Measurements from ENCODE around the gene GPR12.

Gene GPR12, protein sequence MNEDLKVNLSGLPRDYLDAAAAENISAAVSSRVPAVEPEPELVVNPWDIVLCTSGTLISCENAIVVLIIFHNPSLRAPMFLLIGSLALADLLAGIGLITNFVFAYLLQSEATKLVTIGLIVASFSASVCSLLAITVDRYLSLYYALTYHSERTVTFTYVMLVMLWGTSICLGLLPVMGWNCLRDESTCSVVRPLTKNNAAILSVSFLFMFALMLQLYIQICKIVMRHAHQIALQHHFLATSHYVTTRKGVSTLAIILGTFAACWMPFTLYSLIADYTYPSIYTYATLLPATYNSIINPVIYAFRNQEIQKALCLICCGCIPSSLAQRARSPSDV

DNA sequence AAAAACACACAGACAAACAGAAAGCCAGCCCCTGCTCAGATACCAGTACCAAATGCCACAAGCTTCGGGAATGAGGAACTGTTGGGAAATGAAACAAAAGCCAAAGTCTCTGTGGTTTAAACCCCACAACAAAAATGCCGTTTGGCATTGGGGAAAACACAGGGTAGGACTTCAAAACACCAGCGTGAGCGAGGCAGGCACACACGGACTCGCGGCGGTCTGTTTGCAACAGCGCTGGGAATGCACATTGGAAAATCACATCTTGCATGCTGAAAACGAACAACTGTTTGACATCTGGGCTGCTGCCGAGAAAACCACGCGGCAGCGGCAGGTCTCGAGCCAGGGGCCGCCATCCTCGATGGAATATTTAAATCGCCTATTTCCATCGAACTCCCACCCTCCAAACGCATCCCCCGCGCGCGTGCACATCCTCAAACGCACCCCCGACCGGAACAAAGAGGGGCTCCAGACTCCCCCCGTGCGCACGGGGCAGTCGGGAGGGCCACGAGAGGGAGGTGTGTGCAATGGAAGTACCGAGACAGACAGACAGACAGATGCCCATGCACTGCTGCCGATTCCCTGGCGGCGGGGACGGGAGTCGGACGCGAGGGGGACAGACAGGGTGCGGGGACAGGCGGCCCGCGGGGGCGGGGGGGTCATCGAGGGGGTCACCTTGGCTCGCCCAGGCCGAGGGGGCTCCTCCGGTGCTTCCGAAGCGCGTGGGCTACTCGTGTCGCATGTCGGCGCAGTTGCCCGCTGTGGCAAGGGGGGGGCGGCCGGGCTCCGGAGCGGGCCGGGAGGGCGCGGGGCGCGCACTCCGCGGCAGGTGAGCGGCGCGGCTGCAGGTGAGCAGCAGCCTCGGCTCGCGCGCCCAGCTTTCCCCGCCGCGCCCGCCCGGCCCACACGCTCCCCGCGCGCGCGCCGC, at the start of gene GPR12:
Gene GPR12, minus strand, starts transcription at position 880 of the 925 bp plus-strand sequence. CDS start 959 bp downstream, outside the sequence.
- peak; percentile 58 for DNase-seq

DNA sequence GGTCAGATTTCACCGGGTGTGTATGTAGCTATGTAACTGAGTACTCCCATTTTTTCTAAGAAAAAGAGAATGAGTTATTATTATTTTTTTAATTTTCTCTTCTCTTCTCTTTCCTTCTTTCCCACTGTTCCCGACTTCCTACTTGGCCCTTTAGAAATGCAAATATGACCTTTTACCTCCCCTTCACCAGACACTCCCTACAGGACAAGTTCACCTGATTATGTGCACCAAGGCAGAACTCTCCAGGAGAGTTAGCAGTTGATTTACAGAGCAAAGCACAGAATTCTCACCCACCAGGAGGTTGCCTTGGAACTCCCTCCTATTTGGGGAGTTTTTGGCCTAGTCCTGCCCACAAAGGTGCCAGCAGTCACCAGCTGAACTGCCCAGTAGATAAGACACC, 49.5 kb upstream of the GPR12 start:
- DNase-seq, result no peak

DNA sequence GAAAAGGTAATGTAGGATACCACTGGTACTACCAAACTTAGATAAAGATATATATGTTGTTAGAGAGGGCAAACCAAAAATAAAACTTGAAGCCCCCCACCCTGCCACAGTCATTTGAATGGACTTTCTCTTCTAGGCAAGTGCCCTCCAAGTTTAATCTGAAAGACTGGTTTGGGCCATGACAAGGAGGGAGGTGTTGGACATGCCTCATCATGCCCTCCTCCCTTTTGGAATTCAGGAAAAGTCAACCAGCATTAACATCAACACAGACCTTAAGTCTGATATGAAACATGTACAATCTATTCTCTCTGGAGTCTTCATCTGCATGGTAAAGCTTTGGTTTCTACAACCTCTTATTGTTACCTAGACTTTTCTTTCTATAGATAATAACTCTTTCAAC, 46.3 kb upstream of the GPR12 start:
- DNase-seq, result no peak

DNA sequence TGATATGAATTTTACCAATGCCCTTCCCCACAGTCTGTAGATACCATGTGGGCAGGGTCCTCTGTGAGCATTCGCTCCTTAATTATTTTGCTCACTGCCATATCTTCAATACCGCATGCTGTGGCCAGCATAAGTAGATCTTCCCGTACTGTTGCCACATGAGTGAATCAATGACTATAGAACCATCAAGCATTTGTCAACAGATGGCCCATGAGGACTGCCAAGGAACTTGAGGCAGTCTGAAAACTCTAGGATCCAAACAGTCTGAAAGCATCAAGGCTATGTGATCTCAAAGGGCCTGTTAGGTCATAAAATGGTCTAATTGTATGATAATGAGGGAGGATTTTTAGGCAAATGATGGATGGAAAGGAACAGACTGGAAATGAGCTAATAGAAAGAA, 27.4 kb upstream of the GPR12 start:
- DNase-seq, result no peak

DNA sequence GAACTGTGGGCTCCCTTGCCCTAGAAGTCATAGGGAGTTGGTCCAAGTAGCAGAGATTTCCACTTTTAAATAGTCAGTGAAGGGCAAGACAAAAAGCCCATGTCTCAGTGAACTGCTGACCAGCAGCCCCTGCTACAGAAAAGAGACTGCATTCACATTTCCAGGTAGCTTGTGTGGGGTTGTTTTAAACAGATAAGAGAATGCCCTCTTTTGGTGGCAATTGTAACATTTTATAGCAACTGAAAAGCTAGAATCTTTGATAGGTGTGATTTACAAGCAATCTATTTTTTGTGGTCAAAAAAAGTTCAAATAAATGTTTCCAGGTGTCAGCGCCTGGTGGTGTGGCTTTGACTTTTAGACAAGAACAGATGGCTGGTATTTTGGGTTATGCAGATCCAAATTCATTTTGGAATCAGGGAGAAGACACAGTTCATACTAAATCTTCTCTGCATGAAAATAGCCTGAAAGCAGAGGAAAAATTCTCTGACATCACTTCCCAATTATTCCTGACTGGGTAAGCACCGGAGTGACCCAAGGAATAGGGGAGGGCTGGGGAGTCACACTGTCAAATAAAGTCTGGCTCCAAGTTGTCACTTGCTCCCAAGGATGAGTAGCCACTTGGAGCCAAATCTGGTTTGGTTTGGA, 26.2 kb upstream of the GPR12 start:
- no peak for DNase-seq

DNA sequence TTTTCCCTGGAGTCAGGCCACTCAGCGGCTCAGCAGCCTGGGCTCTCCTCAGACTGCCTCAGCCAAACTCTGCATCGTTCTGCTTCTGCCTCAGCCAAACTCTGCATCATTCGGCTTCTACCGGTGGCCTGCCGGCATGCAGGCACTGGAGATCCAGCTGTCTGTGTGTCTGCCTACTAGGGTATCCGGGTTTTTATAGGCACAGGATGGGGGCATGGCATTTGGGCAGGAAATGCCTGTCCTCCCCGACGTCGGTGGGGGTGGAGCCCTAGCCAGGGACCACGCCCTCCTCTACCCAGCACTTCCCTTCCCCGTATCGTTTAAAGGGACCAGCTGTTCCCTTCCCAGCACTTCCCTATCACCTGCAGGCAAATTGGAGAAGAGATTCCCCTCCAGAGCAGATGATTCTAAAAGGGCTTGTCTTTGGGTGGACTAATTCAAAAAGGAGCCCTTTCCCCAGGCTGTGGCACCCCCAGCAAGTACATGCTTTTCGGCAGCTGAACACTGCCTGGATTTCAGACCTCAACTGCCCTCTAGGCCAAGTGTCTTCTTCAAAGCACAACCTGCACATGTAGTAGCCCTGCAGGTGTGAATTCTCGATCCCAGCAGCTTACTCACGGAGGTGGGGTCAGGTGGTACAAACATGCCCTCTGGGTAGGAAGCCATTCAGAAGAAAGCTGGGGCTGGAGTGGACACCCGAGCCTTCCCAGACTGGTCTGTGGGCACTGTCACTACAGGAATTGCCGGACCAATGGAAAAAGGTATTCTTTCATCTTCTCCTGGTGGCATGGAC, 25.4 kb upstream of the GPR12 start:
- peak; percentile 68 for DNase-seq

DNA sequence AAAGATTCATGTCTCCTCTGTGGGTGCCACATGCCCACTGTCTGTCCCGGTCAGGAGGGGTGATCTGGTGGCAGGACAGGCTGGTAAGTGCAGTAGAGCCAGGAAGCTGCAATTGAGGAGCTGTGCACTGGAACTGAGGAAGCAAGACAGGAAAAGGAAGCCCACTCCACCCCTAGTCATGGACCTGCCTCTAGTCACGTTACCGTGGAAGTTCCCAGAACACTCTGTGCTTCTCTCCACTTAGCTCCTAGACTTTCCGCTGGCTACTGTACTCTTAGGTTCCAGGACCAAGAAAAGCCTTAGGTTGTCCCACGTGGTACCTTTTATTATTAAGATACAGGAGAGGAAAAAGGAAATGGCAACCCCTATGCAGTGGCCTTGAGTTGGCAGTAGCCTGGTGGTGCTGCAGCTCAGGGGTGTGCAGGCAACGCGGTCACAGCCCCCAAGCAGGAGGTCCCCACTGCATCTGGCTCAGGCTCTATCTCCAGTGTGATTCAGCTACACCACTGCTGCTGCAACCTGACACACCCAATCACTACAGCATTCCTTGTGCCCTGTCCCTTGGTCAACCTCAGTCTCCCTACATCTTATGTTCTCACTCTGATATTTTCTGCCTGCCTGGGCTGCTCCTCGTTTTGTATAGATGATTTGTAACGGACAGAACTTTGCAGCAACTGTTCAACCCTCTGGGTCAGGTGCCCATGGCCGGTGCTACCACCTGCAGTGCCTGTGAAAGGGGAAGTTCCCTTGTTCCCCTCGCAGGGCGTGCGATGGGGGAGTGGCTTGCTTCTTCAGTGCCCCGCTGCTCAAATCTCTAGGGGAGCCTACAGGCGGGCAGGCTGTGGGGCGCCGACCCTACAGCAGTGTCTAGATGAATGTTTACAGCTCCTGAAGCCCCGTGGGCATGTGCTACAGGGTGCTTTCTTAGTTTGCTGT, 24.4 kb upstream of the GPR12 start:
- DNase-seq, result no peak

DNA sequence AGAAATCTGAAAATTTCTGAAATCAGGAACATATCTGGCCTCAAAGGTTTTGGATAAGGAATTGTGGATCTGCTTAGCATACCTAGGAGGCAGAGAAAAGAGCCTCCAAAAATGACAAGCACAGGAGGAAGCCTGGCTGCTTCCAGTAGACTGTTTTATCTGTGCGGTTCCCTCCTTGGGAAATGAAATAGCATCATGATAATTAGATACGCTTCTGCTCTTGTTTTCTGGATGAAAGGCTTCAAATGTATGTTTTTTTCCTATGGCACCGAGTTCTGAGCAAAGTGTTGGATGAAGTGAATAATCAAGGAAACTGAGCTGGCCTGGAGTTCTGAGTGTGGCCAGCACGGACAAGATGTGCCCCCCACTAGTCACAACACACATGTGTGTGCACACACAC, 19.8 kb upstream of the GPR12 start:
- no peak for DNase-seq

DNA sequence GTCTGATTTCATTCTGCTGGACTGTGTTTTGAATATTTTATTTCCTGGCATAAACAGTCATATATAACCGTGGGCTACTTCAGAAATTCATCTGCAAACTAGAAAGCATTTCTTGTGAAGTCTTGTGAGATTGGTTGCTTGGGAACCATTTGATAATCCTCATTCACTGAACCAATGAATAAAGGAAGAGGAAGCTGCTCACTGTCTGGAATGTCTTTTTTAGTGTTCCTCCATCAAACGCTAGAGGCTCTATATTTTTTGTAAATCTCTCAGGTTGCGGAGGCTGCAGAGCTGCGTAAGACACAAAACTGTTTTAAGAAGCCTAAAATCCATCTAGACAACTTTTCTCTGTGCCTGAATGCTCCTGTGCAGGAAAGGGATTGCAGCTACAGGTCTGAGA, 18.7 kb upstream of the GPR12 start:
- DNase-seq, result no peak

DNA sequence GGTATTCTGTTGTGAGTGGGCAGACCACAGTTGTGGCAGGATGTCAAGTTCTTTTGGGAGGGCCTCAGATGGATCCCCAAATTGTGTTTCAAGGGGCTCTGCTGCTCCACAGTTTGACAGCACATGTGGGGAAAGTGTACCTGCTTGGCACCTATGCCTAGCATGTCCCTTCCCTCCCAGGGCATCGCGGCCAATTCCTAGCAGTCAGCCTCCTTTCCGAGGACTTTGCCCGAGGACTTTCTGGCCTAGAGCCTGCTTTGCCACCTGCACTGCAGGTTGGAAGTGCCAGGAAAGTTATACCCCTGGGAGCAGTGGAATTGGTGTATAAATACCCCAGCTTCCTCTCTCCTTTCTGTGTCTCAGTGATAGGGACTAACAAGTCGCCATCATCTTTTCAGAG, 11.9 kb upstream of the GPR12 start:
- no peak for DNase-seq

DNA sequence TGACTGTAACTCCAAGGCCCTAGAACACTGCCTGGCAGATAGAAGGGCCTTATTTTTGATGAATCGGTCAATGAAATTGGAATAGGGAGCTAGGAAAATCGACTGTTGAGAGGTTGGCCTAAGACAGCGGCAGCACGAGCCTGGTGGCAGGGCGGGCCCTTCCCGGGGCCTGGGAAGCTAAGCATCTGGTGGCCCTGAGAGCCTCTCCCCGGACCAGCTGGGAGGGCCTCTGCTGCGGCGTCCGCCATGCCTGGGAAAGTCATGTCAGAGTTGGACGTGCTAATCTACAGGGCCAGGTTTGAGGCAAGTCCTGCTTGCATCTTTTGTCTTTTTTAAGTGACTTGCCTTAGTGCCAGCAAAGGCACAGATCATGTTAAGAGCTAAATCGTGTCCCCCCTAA, 11.2 kb upstream of the GPR12 start:
- DNase-seq, result no peak

DNA sequence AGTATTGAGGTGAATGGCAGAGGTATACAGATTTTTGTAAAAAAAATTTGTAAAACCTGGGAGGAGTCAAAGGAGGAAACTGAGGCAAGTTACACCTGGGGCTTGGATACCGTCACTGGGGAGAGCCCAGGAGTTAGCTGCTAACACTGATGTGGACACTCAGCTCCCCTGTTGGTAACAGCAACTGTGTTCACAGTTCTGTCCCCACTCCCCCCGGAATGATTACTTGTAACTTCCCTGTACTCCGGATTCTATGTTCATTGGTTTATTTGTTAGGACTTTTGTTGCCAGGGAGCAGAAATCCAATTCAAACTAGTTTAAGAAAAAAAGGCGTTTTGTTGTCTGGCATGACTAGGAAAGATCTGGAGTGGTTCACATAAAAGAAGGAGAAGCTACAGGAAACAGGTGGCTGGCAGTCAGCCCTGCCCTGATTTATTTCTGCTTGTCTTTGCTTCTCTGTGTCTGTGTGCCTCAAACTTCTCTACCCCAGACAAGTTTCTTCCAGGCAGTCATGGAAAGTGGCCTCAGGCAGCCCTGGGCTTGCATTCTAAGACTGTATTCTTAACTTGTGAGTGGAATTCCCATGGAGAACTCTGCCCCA, 2.3 kb upstream of the GPR12 start:
- peak; percentile 75 for DNase-seq

DNA sequence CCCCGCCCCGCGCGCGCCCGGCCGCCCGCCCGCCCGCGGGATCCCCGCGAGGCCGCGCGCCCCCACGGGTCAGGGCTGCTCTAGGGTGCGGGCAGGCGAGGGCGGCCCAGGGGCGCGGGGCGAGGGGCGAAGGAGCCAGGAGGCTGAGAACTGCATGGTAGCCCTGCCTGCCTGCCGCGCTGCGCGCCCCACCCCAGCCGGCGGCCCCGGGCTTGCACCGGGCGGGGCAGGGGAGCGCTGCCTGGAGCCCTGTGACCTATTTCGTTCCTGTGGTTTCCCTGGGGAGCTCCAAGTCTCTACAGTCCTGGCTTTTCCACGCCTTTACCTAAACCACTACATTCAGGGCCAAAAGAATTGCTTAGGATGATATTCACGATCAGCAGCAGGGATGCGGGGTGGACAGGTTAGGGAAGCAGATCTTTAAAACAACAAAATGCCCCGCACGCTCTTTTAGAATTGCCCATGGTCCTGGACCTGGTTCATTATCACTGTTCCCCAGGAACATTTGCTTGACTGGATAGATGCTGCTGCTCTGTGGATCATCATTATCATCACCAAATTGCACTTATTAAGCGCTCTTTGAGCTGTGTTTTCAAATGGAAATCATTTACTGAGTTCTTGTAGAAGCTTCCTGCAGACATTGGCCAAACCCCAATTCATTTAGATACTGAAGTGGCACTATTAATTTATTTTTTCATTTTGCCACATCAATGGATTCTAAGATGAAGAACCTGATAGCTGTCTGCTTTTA, 421 bp upstream of the GPR12 start:
- DNase-seq, result peak; percentile 52

DNA sequence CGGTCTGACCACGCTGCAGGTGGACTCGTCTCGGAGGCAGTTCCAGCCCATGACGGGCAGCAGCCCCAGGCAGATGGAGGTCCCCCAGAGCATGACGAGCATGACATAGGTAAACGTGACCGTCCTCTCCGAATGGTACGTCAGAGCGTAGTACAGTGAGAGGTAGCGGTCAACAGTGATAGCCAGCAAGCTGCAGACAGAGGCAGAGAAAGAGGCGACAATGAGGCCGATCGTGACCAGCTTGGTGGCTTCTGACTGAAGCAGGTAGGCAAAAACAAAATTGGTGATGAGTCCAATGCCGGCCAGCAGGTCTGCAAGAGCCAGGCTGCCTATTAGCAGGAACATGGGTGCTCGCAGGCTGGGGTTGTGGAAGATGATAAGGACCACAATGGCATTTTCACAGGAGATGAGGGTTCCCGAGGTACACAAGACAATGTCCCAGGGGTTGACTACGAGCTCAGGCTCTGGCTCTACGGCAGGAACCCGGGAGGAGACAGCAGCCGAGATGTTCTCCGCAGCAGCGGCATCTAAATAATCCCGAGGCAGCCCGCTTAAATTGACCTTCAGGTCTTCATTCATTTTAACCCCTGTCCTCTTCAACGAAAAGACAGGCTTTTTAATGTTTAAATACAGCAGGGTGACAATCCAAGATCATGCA, 1.2 kb downstream of the GPR12 start:
- DNase-seq, result peak; percentile 74

DNA sequence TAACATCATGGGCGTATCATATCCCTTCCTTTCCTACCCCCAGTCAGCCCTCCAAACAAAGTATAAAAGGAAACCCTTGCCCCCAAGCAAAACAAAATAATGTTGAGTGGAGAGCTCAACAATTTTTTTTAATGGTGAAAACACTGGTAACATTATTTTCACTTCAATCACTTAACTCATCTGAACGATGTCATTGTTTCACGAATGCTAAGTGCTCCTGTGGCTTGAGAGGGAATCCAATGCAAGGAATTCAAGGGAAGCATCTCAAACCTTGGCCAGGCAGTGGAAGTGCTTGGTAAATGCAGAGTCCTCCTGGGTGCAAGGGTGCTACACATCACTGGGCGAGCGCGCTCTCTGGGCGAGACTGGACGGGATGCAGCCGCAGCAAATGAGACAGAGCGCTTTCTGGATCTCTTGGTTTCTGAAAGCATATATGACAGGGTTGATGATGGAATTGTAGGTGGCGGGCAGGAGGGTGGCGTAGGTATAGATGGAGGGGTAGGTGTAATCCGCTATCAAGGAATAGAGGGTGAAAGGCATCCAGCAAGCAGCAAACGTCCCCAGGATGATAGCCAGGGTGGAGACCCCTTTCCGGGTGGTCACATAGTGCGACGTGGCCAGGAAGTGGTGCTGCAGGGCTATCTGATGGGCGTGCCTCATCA, 2.0 kb downstream of the GPR12 start:
- DNase-seq, result no peak

DNA sequence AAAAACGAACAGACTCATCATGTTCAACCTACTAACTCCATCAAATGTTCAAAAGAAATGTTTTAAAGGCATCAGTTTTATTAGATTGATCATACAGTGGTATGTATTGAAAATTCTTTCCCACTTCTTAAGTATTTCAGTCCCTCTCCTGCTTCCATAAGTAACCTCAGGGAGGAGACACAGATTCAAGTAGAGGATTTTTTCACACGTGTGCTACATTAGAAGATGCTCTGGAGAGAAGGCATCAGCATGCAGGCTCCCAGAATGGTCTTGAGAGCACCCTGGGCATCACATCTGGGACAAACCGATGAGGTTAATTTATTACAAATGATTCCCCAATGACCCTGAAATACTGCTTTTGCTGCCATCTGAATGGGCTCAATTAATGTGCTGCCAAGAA, 3.6 kb downstream of the GPR12 start:
- no peak for DNase-seq

DNA sequence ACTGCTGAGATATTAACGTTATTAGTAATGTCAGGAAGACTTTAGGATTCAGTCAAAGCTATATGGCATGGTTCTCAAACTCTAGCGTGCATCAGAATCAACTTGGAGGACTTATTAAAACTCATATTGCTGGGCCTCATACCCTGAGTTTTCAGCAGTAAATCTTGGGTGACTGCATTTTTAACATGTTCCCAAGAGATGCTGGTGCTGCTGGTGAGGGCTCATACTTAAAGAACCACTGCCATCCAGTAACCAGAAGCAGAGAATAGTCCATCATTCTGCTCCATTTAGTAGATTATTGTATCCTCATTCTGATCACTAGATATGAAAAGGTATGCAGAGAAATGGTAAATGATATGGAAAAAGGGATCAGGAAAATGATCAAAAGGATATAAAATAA, 7.9 kb downstream of the GPR12 start:
- no peak for DNase-seq

DNA sequence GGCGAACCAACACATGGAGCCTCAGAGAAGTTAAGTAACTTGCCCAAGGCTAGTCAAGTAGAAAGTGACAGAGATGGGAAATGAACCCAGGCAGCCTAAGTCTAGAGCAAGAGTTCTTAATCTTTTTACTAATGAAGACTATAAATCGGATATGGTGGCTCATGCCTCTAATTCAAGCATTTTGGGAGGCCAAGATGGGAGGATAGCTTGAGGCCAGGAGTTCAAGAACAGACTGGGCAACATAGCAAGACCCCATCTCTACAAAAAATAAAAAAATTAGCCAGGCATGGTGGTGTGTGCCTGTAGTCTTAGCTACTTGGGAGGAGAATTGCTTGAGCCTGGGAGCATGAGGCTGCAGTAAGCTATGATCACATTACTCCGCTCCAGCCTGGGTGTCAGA, 10.7 kb downstream of the GPR12 start:
- DNase-seq, result no peak

DNA sequence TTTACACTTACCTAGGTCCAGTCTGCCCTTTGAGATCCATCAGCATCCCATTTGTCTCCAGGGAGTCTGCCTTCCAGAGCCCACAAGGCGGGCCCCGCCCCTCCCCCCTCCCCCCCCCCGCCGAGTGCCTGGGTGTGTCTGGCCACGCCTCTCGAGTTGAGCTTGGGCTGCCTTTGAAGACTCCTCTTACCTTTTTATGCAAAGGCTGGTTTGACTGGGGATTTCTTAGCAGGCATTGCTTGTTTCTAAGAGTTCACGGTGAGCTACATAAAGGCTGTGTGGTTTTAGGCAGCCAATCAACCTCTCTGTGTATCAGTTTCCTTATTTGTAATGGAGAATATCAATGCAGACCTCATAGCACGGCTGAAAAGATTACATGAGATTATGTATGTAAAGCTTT, 11.3 kb downstream of the GPR12 start:
- no peak for DNase-seq
